GM12892 (cell line): Measurements from ENCODE around the gene NEUROG3.

Experiments used
- POLR2A ChIP-seq: IDR thresholded peaks from 2 replicates; pipeline ENCODE4 v1.6.1; 2011; ENCODE audit warnings: low read depth, low read length, control low read depth
- POLR2AphosphoS5 ChIP-seq: IDR thresholded peaks from 2 replicates; pipeline ENCODE4 v1.6.1; 2011; ENCODE audit warnings: low read depth, low read length, control low read depth
- TAF1 ChIP-seq: IDR thresholded peaks from 2 replicates; pipeline ENCODE4 v1.6.1; 2011; ENCODE audit warnings: low read depth, mild to moderate bottlenecking, control low read depth, low read length, borderline replicate concordance

DNA sequence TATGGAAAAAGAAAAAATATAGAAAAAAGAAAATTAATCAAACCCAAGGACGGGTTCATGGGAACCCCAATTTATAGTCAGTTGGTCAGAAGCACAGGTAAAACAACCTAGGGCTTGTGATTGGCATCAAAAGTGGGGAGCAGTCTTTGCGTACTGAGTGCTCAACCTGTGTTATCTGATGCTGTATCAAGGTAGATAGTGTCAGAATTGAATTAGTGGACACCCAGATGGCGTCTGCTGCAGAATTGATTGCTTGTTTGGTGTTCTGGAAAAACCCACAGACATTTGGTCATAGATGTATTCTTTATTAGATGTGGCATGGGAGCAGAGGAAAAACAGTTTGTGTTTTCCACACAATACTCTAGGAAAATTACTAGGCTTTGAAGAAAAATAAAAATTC, 39.6 kb downstream of the NEUROG3 start:
- TF ChIP-seq POLR2A, result no peak
- no peak for TF ChIP-seq TAF1
- TF ChIP-seq POLR2AphosphoS5, result no peak
